ENCODE results near the gene MOCS2.

The MOCS2 gene

GRCh38 chr5:53063791-53064190, 45.8 kb downstream of the MOCS2 start:
- Histone ChIP-seq H3K36me3 (ENCODE audit: control insufficient read depth in 5 of 5, insufficient read depth in 5 of 5, low read length in 5 of 5) (no peaks in the 10 kb centered on the region), H3K27me3 (ENCODE audit: control insufficient read depth in 5 of 5, insufficient read depth in 4 of 5, low read length in 5 of 5) (no peaks in the 10 kb centered on the region), H3K4me1 (ENCODE audit: control insufficient read depth in 5 of 5, insufficient read depth in 5 of 5, low read length in 5 of 5) (no peaks in the 10 kb centered on the region), H3K27ac (ENCODE audit: low read depth, low read length) (no peak overlapping the region), H3K9ac (ENCODE audit: low read length in 5 of 5) (no peak overlapping the region), H3K4me3 (ENCODE audit: low read depth in 1 of 5, low read length in 5 of 5) (no peak overlapping the region), H3K9me3 (ENCODE audit: control insufficient read depth in 5 of 5, low read length in 5 of 5) (no peaks in the 10 kb centered on the region)

GRCh38 chr5:53063176-53063575, 46.4 kb downstream of the MOCS2 start:
- no peaks in the 10 kb centered on the region for H3K27me3 ChIP-seq (ENCODE audit: control insufficient read depth in 5 of 5, insufficient read depth in 4 of 5, low read length in 5 of 5)
- no peaks in the 10 kb centered on the region for H3K36me3 ChIP-seq (ENCODE audit: control insufficient read depth in 5 of 5, insufficient read depth in 5 of 5, low read length in 5 of 5)
- no peak overlapping the region for H3K27ac ChIP-seq (ENCODE audit: low read depth, low read length)
- H3K4me3 ChIP-seq (ENCODE audit: low read depth in 1 of 5, low read length in 5 of 5) = no peak overlapping the region
- H3K9me3 ChIP-seq (ENCODE audit: control insufficient read depth in 5 of 5, low read length in 5 of 5) = no peaks in the 10 kb centered on the region
- no peak overlapping the region for H3K9ac ChIP-seq (ENCODE audit: low read length in 5 of 5)
- H3K4me1 ChIP-seq (ENCODE audit: control insufficient read depth in 5 of 5, insufficient read depth in 5 of 5, low read length in 5 of 5) = no peaks in the 10 kb centered on the region

- Histone ChIP-seq H3K9ac (ENCODE audit: low read length in 5 of 5) (no peak overlapping the region), H3K27me3 (ENCODE audit: control insufficient read depth in 5 of 5, insufficient read depth in 4 of 5, low read length in 5 of 5) (no peaks in the 10 kb centered on the region), H3K4me1 (ENCODE audit: control insufficient read depth in 5 of 5, insufficient read depth in 5 of 5, low read length in 5 of 5) (no peaks in the 10 kb centered on the region), H3K27ac (ENCODE audit: low read depth, low read length) (no peak overlapping the region), H3K9me3 (ENCODE audit: control insufficient read depth in 5 of 5, low read length in 5 of 5) (no peaks in the 10 kb centered on the region), H3K4me3 (ENCODE audit: low read depth in 1 of 5, low read length in 5 of 5) (no peak overlapping the region), H3K36me3 (ENCODE audit: control insufficient read depth in 5 of 5, insufficient read depth in 5 of 5, low read length in 5 of 5) (no peaks in the 10 kb centered on the region)
Measured at GRCh38 chr5:53059281-53059680, 50.3 kb downstream of the MOCS2 start.

- H3K36me3 ChIP-seq (ENCODE audit: control insufficient read depth in 5 of 5, insufficient read depth in 5 of 5, low read length in 5 of 5) = no peaks in the 10 kb centered on the region
- no peak overlapping the region for H3K4me3 ChIP-seq (ENCODE audit: low read depth in 1 of 5, low read length in 5 of 5)
- H3K27me3 ChIP-seq (ENCODE audit: control insufficient read depth in 5 of 5, insufficient read depth in 4 of 5, low read length in 5 of 5) = no peaks in the 10 kb centered on the region
- no peaks in the 10 kb centered on the region for H3K4me1 ChIP-seq (ENCODE audit: control insufficient read depth in 5 of 5, insufficient read depth in 5 of 5, low read length in 5 of 5)
- H3K9me3 ChIP-seq (ENCODE audit: control insufficient read depth in 5 of 5, low read length in 5 of 5) = no peaks in the 10 kb centered on the region
- no peak overlapping the region for H3K27ac ChIP-seq (ENCODE audit: low read depth, low read length)
- H3K9ac ChIP-seq (ENCODE audit: low read length in 5 of 5) = no peak overlapping the region
Measured at GRCh38 chr5:53055365-53055764, 54.2 kb downstream of the MOCS2 start.

- Histone ChIP-seq H3K27ac (ENCODE audit: low read depth, low read length) (no peak overlapping the region), H3K27me3 (ENCODE audit: control insufficient read depth in 5 of 5, insufficient read depth in 4 of 5, low read length in 5 of 5) (no peaks in the 10 kb centered on the region), H3K9me3 (ENCODE audit: control insufficient read depth in 5 of 5, low read length in 5 of 5) (no peaks in the 10 kb centered on the region), H3K36me3 (ENCODE audit: control insufficient read depth in 5 of 5, insufficient read depth in 5 of 5, low read length in 5 of 5) (no peaks in the 10 kb centered on the region), H3K9ac (ENCODE audit: low read length in 5 of 5) (no peak overlapping the region), H3K4me1 (ENCODE audit: control insufficient read depth in 5 of 5, insufficient read depth in 5 of 5, low read length in 5 of 5) (no peaks in the 10 kb centered on the region), H3K4me3 (ENCODE audit: low read depth in 1 of 5, low read length in 5 of 5) (no peak overlapping the region)
Measured at GRCh38 chr5:53053364-53053763, 56.2 kb downstream of the MOCS2 start.

GRCh38 chr5:53052499-53052898, 57.1 kb downstream of the MOCS2 start:
- H3K36me3 ChIP-seq (ENCODE audit: control insufficient read depth in 5 of 5, insufficient read depth in 5 of 5, low read length in 5 of 5) = no peaks in the 10 kb centered on the region
- H3K9ac ChIP-seq (ENCODE audit: low read length in 5 of 5) = no peak overlapping the region
- no peak overlapping the region for H3K27ac ChIP-seq (ENCODE audit: low read depth, low read length)
- H3K27me3 ChIP-seq (ENCODE audit: control insufficient read depth in 5 of 5, insufficient read depth in 4 of 5, low read length in 5 of 5) = no peaks in the 10 kb centered on the region
- no peaks in the 10 kb centered on the region for H3K9me3 ChIP-seq (ENCODE audit: control insufficient read depth in 5 of 5, low read length in 5 of 5)
- H3K4me3 ChIP-seq (ENCODE audit: low read depth in 1 of 5, low read length in 5 of 5) = no peak overlapping the region
- H3K4me1 ChIP-seq (ENCODE audit: control insufficient read depth in 5 of 5, insufficient read depth in 5 of 5, low read length in 5 of 5) = no peaks in the 10 kb centered on the region

GRCh38 chr5:53048248-53048647, 61.3 kb downstream of the MOCS2 start:
- Histone ChIP-seq H3K27me3 (ENCODE audit: control insufficient read depth in 5 of 5, insufficient read depth in 4 of 5, low read length in 5 of 5) (no peaks in the 10 kb centered on the region), H3K4me3 (ENCODE audit: low read depth in 1 of 5, low read length in 5 of 5) (no peak overlapping the region), H3K9ac (ENCODE audit: low read length in 5 of 5) (no peak overlapping the region), H3K9me3 (ENCODE audit: control insufficient read depth in 5 of 5, low read length in 5 of 5) (no peaks in the 10 kb centered on the region), H3K27ac (ENCODE audit: low read depth, low read length) (no peak overlapping the region), H3K36me3 (ENCODE audit: control insufficient read depth in 5 of 5, insufficient read depth in 5 of 5, low read length in 5 of 5) (no peaks in the 10 kb centered on the region), H3K4me1 (ENCODE audit: control insufficient read depth in 5 of 5, insufficient read depth in 5 of 5, low read length in 5 of 5) (no peaks in the 10 kb centered on the region)

Data from subcutaneous abdominal adipose tissue (tissue), 5 donors.